ENCODE measurements around the gene TRPT1.

DNA sequence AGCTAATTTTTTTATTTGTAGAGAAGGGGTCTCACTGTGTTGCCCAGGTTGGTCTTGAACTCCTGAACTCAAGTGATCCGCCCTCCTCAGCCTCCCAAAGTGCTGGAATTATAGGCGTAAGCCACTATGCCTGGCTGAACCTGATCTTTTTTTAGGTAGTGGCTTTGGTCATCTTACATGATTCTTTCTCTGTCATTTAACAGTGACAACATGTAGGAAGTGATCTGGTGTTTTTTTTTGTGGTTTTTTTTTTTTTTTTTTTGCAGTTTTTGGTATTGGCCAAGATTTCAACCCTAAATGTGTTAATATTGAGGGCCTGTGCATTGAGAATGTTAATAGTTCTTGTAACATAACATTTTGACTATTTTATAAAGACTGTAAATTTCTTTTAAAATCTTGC lies 27.5 kb downstream of the TRPT1 start:
- TF ChIP-seq, protein P1, sequence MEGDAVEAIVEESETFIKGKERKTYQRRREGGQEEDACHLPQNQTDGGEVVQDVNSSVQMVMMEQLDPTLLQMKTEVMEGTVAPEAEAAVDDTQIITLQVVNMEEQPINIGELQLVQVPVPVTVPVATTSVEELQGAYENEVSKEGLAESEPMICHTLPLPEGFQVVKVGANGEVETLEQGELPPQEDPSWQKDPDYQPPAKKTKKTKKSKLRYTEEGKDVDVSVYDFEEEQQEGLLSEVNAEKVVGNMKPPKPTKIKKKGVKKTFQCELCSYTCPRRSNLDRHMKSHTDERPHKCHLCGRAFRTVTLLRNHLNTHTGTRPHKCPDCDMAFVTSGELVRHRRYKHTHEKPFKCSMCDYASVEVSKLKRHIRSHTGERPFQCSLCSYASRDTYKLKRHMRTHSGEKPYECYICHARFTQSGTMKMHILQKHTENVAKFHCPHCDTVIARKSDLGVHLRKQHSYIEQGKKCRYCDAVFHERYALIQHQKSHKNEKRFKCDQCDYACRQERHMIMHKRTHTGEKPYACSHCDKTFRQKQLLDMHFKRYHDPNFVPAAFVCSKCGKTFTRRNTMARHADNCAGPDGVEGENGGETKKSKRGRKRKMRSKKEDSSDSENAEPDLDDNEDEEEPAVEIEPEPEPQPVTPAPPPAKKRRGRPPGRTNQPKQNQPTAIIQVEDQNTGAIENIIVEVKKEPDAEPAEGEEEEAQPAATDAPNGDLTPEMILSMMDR (IDR thresholded peaks at IDR 0.05), result no peak
- TF ChIP-seq, protein P2, sequence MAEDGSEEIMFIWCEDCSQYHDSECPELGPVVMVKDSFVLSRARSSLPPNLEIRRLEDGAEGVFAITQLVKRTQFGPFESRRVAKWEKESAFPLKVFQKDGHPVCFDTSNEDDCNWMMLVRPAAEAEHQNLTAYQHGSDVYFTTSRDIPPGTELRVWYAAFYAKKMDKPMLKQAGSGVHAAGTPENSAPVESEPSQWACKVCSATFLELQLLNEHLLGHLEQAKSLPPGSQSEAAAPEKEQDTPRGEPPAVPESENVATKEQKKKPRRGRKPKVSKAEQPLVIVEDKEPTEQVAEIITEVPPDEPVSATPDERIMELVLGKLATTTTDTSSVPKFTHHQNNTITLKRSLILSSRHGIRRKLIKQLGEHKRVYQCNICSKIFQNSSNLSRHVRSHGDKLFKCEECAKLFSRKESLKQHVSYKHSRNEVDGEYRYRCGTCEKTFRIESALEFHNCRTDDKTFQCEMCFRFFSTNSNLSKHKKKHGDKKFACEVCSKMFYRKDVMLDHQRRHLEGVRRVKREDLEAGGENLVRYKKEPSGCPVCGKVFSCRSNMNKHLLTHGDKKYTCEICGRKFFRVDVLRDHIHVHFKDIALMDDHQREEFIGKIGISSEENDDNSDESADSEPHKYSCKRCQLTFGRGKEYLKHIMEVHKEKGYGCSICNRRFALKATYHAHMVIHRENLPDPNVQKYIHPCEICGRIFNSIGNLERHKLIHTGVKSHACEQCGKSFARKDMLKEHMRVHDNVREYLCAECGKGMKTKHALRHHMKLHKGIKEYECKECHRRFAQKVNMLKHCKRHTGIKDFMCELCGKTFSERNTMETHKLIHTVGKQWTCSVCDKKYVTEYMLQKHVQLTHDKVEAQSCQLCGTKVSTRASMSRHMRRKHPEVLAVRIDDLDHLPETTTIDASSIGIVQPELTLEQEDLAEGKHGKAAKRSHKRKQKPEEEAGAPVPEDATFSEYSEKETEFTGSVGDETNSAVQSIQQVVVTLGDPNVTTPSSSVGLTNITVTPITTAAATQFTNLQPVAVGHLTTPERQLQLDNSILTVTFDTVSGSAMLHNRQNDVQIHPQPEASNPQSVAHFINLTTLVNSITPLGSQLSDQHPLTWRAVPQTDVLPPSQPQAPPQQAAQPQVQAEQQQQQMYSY (CRISPR knock-in tag; IDR thresholded peaks at IDR 0.05), result no peak
- TF ChIP-seq ZNF232 (CRISPR knock-in tag; IDR thresholded peaks at IDR 0.05) (no peak), JUN (CRISPR knock-in tag; IDR thresholded peaks at IDR 0.05) (no peak), NR2C2 (CRISPR knock-in tag; IDR thresholded peaks at IDR 0.05) (no peak), ETV6 (CRISPR knock-in tag; IDR thresholded peaks at IDR 0.05) (no peak), NFE2L1 (CRISPR knock-in tag; IDR thresholded peaks at IDR 0.05) (no peak), NFYB (CRISPR knock-in tag; conservative IDR thresholded peaks at IDR 0.05; ENCODE audit: low read depth) (no peak)
- TF ChIP-seq, protein P3, sequence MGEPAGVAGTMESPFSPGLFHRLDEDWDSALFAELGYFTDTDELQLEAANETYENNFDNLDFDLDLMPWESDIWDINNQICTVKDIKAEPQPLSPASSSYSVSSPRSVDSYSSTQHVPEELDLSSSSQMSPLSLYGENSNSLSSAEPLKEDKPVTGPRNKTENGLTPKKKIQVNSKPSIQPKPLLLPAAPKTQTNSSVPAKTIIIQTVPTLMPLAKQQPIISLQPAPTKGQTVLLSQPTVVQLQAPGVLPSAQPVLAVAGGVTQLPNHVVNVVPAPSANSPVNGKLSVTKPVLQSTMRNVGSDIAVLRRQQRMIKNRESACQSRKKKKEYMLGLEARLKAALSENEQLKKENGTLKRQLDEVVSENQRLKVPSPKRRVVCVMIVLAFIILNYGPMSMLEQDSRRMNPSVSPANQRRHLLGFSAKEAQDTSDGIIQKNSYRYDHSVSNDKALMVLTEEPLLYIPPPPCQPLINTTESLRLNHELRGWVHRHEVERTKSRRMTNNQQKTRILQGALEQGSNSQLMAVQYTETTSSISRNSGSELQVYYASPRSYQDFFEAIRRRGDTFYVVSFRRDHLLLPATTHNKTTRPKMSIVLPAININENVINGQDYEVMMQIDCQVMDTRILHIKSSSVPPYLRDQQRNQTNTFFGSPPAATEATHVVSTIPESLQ (CRISPR knock-in tag; IDR thresholded peaks at IDR 0.05), result no peak
- TF ChIP-seq, protein P4, sequence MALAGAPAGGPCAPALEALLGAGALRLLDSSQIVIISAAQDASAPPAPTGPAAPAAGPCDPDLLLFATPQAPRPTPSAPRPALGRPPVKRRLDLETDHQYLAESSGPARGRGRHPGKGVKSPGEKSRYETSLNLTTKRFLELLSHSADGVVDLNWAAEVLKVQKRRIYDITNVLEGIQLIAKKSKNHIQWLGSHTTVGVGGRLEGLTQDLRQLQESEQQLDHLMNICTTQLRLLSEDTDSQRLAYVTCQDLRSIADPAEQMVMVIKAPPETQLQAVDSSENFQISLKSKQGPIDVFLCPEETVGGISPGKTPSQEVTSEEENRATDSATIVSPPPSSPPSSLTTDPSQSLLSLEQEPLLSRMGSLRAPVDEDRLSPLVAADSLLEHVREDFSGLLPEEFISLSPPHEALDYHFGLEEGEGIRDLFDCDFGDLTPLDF (CRISPR knock-in tag; IDR thresholded peaks at IDR 0.05), result no peak
- TF ChIP-seq, protein P5, sequence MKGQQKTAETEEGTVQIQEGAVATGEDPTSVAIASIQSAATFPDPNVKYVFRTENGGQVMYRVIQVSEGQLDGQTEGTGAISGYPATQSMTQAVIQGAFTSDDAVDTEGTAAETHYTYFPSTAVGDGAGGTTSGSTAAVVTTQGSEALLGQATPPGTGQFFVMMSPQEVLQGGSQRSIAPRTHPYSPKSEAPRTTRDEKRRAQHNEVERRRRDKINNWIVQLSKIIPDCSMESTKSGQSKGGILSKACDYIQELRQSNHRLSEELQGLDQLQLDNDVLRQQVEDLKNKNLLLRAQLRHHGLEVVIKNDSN (CRISPR knock-in tag; IDR thresholded peaks at IDR 0.05), result no peak
